Erythroblast (primary cell): Measurements from ENCODE around the gene KRTAP10-4.

ENCODE experiments used
- GATA1 ChIP-seq: IDR thresholded peaks from 2 replicates; pipeline ENCODE4 v1.6.1; 2011; ENCODE audit warnings: low read depth, mild to moderate bottlenecking, control low read depth, low read length, moderate library complexity
- POLR2A ChIP-seq: IDR thresholded peaks from 2 replicates; pipeline ENCODE4 v1.6.1; 2011; ENCODE audit warnings: mild to moderate bottlenecking, low read length

DNA sequence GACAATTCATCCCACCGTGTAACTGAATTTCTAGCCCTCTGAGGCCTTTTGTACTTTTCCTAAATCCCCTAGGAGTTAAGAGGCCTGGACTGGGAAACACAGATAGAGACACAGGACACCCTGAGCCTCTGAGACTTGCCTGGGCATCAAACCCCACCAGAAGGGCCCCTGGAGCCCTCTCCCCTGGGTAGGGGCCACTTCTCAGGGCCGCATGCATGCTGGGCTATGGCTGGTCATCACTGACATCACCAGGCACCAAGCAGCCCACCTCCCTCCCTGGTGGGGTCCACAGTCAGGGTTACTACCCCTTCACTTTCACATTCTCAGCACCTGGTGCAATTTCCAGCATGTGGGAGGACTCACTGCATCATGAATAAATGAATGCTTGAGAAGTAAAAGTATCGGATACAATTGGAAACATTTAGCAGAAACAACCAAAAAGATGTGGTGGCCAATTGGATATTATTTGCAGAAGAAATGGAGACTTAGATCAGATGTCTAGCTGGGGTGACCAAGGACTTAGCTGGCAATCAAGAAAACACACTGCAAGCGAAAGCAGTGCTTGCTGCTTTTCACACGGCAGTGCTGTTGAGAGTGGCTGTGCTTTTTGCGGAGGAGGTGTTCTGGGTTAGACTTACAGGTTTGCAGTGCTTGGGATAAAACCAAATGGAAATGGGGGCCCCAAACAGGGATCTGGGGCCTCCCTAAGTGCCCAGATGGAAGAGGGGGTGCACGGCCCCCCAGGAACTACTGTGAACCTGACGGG, 25.9 kb downstream of the KRTAP10-4 start:
- TF ChIP-seq POLR2A (no peak), GATA1 (no peak)
